Measurements from ENCODE around the gene IFNG-AS1. TPM values are rescaled to one million over a fixed set of nuclear protein-coding genes. Genes with fewer than 3 reads are reported as not detected.

The IFNG-AS1 gene
- total and polyA plus RNA-seq, 2 experiments from 2014 or later, result not detected

DNA sequence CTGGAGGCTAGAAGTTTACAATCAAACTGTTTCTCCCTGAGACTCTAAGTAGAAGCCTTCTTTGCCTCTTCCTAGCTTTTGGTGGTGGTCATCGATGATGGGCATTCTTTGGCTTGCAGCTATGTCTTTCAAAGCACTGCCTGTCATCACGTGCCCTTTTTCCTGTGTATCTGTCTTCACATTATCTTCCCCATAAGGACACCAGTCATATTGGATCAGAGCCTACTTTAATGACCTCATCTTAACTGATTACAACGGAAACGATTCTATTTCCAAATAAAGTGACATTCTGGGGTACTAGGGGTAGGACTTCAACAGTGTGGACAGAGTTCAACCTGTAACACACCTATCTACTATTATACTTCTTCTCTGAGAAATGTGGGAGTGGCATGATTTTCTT lies 31.1 kb upstream of the IFNG-AS1 start:
- 35 to 38% methylated on average over 4 of the region's 4 CpGs for WGBS, 2 experiments (ENCODE audit: low coverage in 1 of 2, low lambda C conversion rate in 2 of 2, missing lambda C conversion rate in 2 of 2)
- Histone ChIP-seq H3K9me3 (ENCODE audit: low read depth) (no peaks in the 10 kb centered on the region), H2AFZ (no peak overlapping the region), H4K20me1 (ENCODE audit: insufficient read depth) (no peaks in the 10 kb centered on the region), H3F3A (ENCODE audit: insufficient read depth) (no peaks in the 10 kb centered on the region), H3K4me2 (ENCODE audit: unreplicated experiment) (no peak overlapping the region), H3K9ac (no peak overlapping the region), H3K4me1 (ENCODE audit: insufficient read depth) (no peaks in the 10 kb centered on the region), H3K4me3 (no peak overlapping the region), H3K9me2 (ENCODE audit: insufficient read depth) (no peaks in the 10 kb centered on the region), H3K79me2 (ENCODE audit: insufficient read depth) (no peaks in the 10 kb centered on the region), H3K27ac (no peak overlapping the region), H3K27me3 (replicated peaks; ENCODE audit: insufficient read depth) (no peaks in the 10 kb centered on the region), H3K36me3 (ENCODE audit: low read depth) (no peaks in the 10 kb centered on the region)
- no peak for TF ChIP-seq EZH2phosphoT487 (IDR thresholded peaks at IDR 0.05; ENCODE audit: insufficient read depth, low read depth)
- no peak for TF ChIP-seq EZH2 (IDR thresholded peaks at IDR 0.05; ENCODE audit: insufficient read depth, poor library complexity, severe bottlenecking)
- peak; percentile 5 for DNase-seq
- in situ Hi-C loops (cut with MboI), result no loop called here

- WGBS, 2 experiments (ENCODE audit: low coverage in 1 of 2, low lambda C conversion rate in 2 of 2, missing lambda C conversion rate in 2 of 2), result 52 to 58% methylated on average over 1 of the region's 1 CpG
- Histone ChIP-seq H3K36me3 (ENCODE audit: low read depth) (no peaks in the 10 kb centered on the region), H3K4me1 (ENCODE audit: insufficient read depth) (no peaks in the 10 kb centered on the region), H3K27ac (no peak overlapping the region), H2AFZ (no peak overlapping the region), H4K20me1 (ENCODE audit: insufficient read depth) (no peaks in the 10 kb centered on the region), H3K9me3 (ENCODE audit: low read depth) (no peaks in the 10 kb centered on the region), H3K4me3 (no peak overlapping the region), H3K79me2 (ENCODE audit: insufficient read depth) (no peaks in the 10 kb centered on the region), H3F3A (ENCODE audit: insufficient read depth) (no peaks in the 10 kb centered on the region), H3K9ac (no peak overlapping the region), H3K27me3 (replicated peaks; ENCODE audit: insufficient read depth) (no peaks in the 10 kb centered on the region), H3K4me2 (ENCODE audit: unreplicated experiment) (no peak overlapping the region), H3K9me2 (ENCODE audit: insufficient read depth) (no peaks in the 10 kb centered on the region)
- no peak for TF ChIP-seq EZH2phosphoT487 (IDR thresholded peaks at IDR 0.05; ENCODE audit: insufficient read depth, low read depth)
- no peak for TF ChIP-seq EZH2 (IDR thresholded peaks at IDR 0.05; ENCODE audit: insufficient read depth, poor library complexity, severe bottlenecking)
- DNase-seq, result peak; percentile 12
- in situ Hi-C loops (cut with MboI), result no loop called here
These were observed 24.8 kb upstream of the IFNG-AS1 start for GRCh38 chr12:67964456-67964855.

DNA sequence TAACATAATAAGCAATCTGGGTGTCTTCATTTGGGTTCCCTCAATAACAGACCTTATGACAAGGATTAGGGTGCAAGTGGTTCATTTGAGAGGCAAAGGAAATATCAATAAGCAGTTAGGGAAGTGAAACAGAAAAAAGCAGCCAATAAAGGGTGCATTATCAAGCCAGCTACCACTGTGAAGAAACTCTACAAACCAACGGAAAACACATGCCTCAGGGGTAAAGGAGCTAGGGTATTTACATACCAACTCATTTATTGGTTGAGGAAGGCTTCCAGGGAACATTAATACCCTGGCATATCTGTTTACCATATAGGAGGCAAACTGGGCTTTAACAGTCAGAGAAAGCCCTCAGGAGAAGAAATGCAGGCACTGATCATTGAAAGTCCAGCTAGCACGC lies 22.7 kb upstream of the IFNG-AS1 start:
- H2AFZ ChIP-seq, result no peak overlapping the region
- TF ChIP-seq EZH2 (IDR thresholded peaks at IDR 0.05; ENCODE audit: insufficient read depth, poor library complexity, severe bottlenecking) (no peak), EZH2phosphoT487 (IDR thresholded peaks at IDR 0.05; ENCODE audit: insufficient read depth, low read depth) (no peak)
- no peak for DNase-seq
- H3K27me3 ChIP-seq (replicated peaks; ENCODE audit: insufficient read depth), result no peaks in the 10 kb centered on the region
- H3K9ac ChIP-seq, result no peak overlapping the region
- no peak overlapping the region for H3K4me3 ChIP-seq
- H3K4me1 ChIP-seq (ENCODE audit: insufficient read depth), result no peaks in the 10 kb centered on the region
- 28 to 47% methylated on average over 2 of the region's 2 CpGs for WGBS, 2 experiments (ENCODE audit: low coverage in 1 of 2, low lambda C conversion rate in 2 of 2, missing lambda C conversion rate in 2 of 2)
- in situ Hi-C loops (cut with MboI), result no loop called here
- no peaks in the 10 kb centered on the region for H3K9me2 ChIP-seq (ENCODE audit: insufficient read depth)
- H3K4me2 ChIP-seq (ENCODE audit: unreplicated experiment), result no peak overlapping the region
- H3K79me2 ChIP-seq (ENCODE audit: insufficient read depth), result no peaks in the 10 kb centered on the region
- H3K36me3 ChIP-seq (ENCODE audit: low read depth), result no peaks in the 10 kb centered on the region
- no peaks in the 10 kb centered on the region for H3K9me3 ChIP-seq (ENCODE audit: low read depth)
- H3K27ac ChIP-seq, result no peak overlapping the region
- H4K20me1 ChIP-seq (ENCODE audit: insufficient read depth), result no peaks in the 10 kb centered on the region
- no peaks in the 10 kb centered on the region for H3F3A ChIP-seq (ENCODE audit: insufficient read depth)

DNA sequence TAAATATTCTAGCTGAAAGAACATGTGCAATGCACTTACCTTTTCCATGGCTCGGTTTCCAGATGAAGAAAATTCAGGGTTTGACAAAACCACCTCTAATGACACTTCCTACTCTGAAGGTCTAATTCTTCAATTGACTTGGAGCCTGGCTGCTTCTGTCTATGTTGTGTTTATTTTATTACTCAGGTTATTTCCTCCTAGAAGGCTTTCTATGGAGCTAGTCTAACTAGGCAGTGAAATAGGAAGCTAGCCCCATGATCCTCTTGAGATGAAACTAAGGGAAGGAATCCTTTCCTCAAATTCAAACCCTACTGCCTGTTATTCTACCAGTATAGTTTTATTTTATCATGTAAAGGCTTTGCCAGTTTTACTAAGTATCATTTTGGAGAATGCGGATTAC lies 20.9 kb upstream of the IFNG-AS1 start:
- 19 to 25% methylated on average over 2 of the region's 2 CpGs for WGBS, 2 experiments (ENCODE audit: low coverage in 1 of 2, low lambda C conversion rate in 2 of 2, missing lambda C conversion rate in 2 of 2)
- Histone ChIP-seq H3K9me3 (ENCODE audit: low read depth) (no peaks in the 10 kb centered on the region), H4K20me1 (ENCODE audit: insufficient read depth) (no peaks in the 10 kb centered on the region), H3K27me3 (replicated peaks; ENCODE audit: insufficient read depth) (no peaks in the 10 kb centered on the region), H3K4me1 (ENCODE audit: insufficient read depth) (no peaks in the 10 kb centered on the region), H3K9ac (no peak overlapping the region), H3K36me3 (ENCODE audit: low read depth) (no peaks in the 10 kb centered on the region), H3F3A (ENCODE audit: insufficient read depth) (no peaks in the 10 kb centered on the region), H3K27ac (no peak overlapping the region), H3K4me2 (ENCODE audit: unreplicated experiment) (no peak overlapping the region), H2AFZ (no peak overlapping the region), H3K4me3 (no peak overlapping the region), H3K79me2 (ENCODE audit: insufficient read depth) (no peaks in the 10 kb centered on the region), H3K9me2 (ENCODE audit: insufficient read depth) (no peaks in the 10 kb centered on the region)
- DNase-seq, result peak; percentile 12
- TF ChIP-seq EZH2 (IDR thresholded peaks at IDR 0.05; ENCODE audit: insufficient read depth, poor library complexity, severe bottlenecking), result no peak
- no peak for TF ChIP-seq EZH2phosphoT487 (IDR thresholded peaks at IDR 0.05; ENCODE audit: insufficient read depth, low read depth)
- in situ Hi-C loops (cut with MboI), result no loop called here

GRCh38 chr12:67968725-67969124 lies 20.5 kb upstream of the IFNG-AS1 start:
- no peaks in the 10 kb centered on the region for H3K9me3 ChIP-seq (ENCODE audit: low read depth)
- in situ Hi-C loops (cut with MboI), result no loop called here
- H4K20me1 ChIP-seq (ENCODE audit: insufficient read depth), result no peaks in the 10 kb centered on the region
- no peak for DNase-seq
- H3K36me3 ChIP-seq (ENCODE audit: low read depth), result no peaks in the 10 kb centered on the region
- no peak overlapping the region for H3K9ac ChIP-seq
- H3K4me1 ChIP-seq (ENCODE audit: insufficient read depth), result no peaks in the 10 kb centered on the region
- H3F3A ChIP-seq (ENCODE audit: insufficient read depth), result no peaks in the 10 kb centered on the region
- 51 to 58% methylated on average over 4 of the region's 4 CpGs for WGBS, 2 experiments (ENCODE audit: low coverage in 1 of 2, low lambda C conversion rate in 2 of 2, missing lambda C conversion rate in 2 of 2)
- no peak for TF ChIP-seq EZH2 (IDR thresholded peaks at IDR 0.05; ENCODE audit: insufficient read depth, poor library complexity, severe bottlenecking)
- TF ChIP-seq EZH2phosphoT487 (IDR thresholded peaks at IDR 0.05; ENCODE audit: insufficient read depth, low read depth), result no peak
- H3K27me3 ChIP-seq (replicated peaks; ENCODE audit: insufficient read depth), result no peaks in the 10 kb centered on the region
- no peak overlapping the region for H2AFZ ChIP-seq
- no peak overlapping the region for H3K27ac ChIP-seq
- H3K9me2 ChIP-seq (ENCODE audit: insufficient read depth), result no peaks in the 10 kb centered on the region
- H3K4me2 ChIP-seq (ENCODE audit: unreplicated experiment), result no peak overlapping the region
- H3K4me3 ChIP-seq, result no peak overlapping the region
- H3K79me2 ChIP-seq (ENCODE audit: insufficient read depth), result no peaks in the 10 kb centered on the region

All from GM23248 (cell line).